Right lobe of liver (tissue), 6 donors: Measurements from ENCODE around the gene C1orf210. TPM values are rescaled to one million over a fixed set of nuclear protein-coding genes. Genes with fewer than 3 reads are reported as not detected.

Experiments
- ATAC-seq, 4 donors: fragments of 200-7000 bp; cut with Tn5 transposase; one replicate each; pipeline ENCODE4 v1.9.1; 2020; ENCODE audit warnings: mild to moderate bottlenecking in 4 of 4, moderate library complexity in 4 of 4
- DNase-seq, 3 donors: peaks; one replicate each; pipeline ENCODE4 v3.0.0-alpha.2; 2020
- H3K27ac ChIP-seq, 3 donors: fragments of 200-600 bp; one replicate each; pipeline ENCODE4 v1.8.0; 2022
- H3K27me3 ChIP-seq, 2 donors: fragments of 200-600 bp; one replicate each; pipeline ENCODE4 v1.8.0; 2022
- H3K36me3 ChIP-seq, 4 donors: fragments of 200-600 bp; sonication (generic) in 1 of 4; one replicate each; pipeline versions ENCODE4 v1.5.1 to v1.8.0; 2017 to 2022; ENCODE audit warnings: control low read depth in 1 of 4
- H3K4me1 ChIP-seq, 4 donors: fragments of 200-600 bp; sonication (generic) in 1 of 4; one replicate each; pipeline versions ENCODE4 v1.5.1 to v1.8.0; 2017 to 2022; ENCODE audit warnings: control low read depth in 1 of 4
- H3K4me3 ChIP-seq, 3 donors: fragments of 200-600 bp; one replicate each; pipeline ENCODE4 v1.8.0; 2022
- H3K9me3 ChIP-seq, 4 donors: fragments of 200-600 bp; sonication (generic) in 1 of 4; one replicate each; pipeline versions ENCODE4 v1.5.1 to v1.8.0; 2017 to 2022; ENCODE audit warnings: control low read depth in 1 of 4
- CTCF ChIP-seq, 4 donors: fragments of 200-600 bp in 3 of 4; fragments of 450-650 bp in 1 of 4; IDR thresholded peaks; one replicate each; pipeline versions ENCODE4 v1.5.1 to v1.8.0; 2016 to 2022; ENCODE audit warnings: antibody characterized with exemption in 4 of 4, mild to moderate bottlenecking in 2 of 4
- POLR2A ChIP-seq: fragments of 450-650 bp; IDR thresholded peaks from one replicate; pipeline ENCODE4 v1.6.1; 2017; ENCODE audit warnings: antibody characterized with exemption, mild to moderate bottlenecking
- WGBS: methylation state at CpG from one replicate; pipeline ENCODE4 v1.1.6; 2018; ENCODE audit warnings: low coverage, low lambda C conversion rate; ENCODE audit not compliant: insufficient coverage; ENCODE audit errors: missing lambda C conversion rate; 5-methylcytosine and 5-hydroxymethylcytosine counted together
- intact Hi-C, 2 donors: fragments of 100-400 bp; cut with DNase I; formaldehyde crosslinking; loops; one replicate each; pipeline versions ENCODE4 v1.11.2 to v1.14.1; 2022
- total RNA-seq, 6 experiments: library from RNA; depleted of rRNA in 2 of 6; stranded (reverse); fragments of >200 nt in 2 of 6; fragmentation: NEBNext Ultra II Directional in 3 of 6; extraction: Animal tissue kit (Norgen Biotek cat#: 25700) in 3 of 6; gene quantifications; one replicate each; pipeline versions ENCODE4 v1.1.0 to v1.2.4, GENCODE V29; 2016 to 2023
- donor health status: DM: no; HTN: yes; CAD: no.
- donor health status: DM: no; HTN: no; CAD: no.
- donor health status: DM: no; HTN: no; CAD: no.
- donor health status: DM: no; HTN: yes; CAD: no.
- donor health status: DM: no; HTN: yes; CAD: no.

C1orf210 gene
- total RNA-seq, 6 experiments from 2014 or later = 0.58 to 2.7 (median 1.7) TPM

GRCh38 chr1:43238085-43238484 is 47.3 kb downstream of the C1orf210 start:
- TF ChIP-seq CTCF (IDR thresholded peaks at IDR 0.05) = peak; percentile 80 to 91 (median 83)
- no peak for TF ChIP-seq POLR2A
- Histone ChIP-seq H3K27me3 (no peaks in the 10 kb centered on the region), H3K27ac (peak overlapping the region in 1 of 3 donors; percentile 74), H3K4me1 (peaks cover 0 to 87% (median 36%) of the 10 kb centered on the region in 4 donors), H3K36me3 (no peaks in the 10 kb centered on the region), H3K9me3 (no peaks in the 10 kb centered on the region), H3K4me3 (no peak overlapping the region)
- DNase-seq (peak; percentile 67 to 90 (median 79)), ATAC-seq (peak; percentile 76 to 90 (median 81))
- intact Hi-C loops = loop anchor here (10.0 kb wide), 1 partner anchor 147 kb away; the partner anchor contains the start of genes MED8 (in 2 of the 2) and SZT2 (in 2 of the 2)
- WGBS = 2% methylated on average over 5 of the region's 5 CpGs

- no peak for ATAC-seq
- intact Hi-C loops = loop anchor here (10.0 kb wide), 1 partner anchor 148 kb away; the partner anchor contains the start of genes MED8 (in 2 of the 2) and SZT2 (in 2 of the 2)
- 31% methylated on average over 1 of the region's 1 CpG for whole genome bisulfite sequencing
- H3K4me3 ChIP-seq = no peak overlapping the region
- no peaks in the 10 kb centered on the region for H3K36me3 ChIP-seq
- peak overlapping the region in 2 of 3 donors; percentile 14 to 74 for H3K27ac ChIP-seq
- H3K4me1 ChIP-seq = peaks cover 0 to 93% (median 35%) of the 10 kb centered on the region in 4 donors
- no peak for DNase-seq
- H3K9me3 ChIP-seq = no peaks in the 10 kb centered on the region
- TF ChIP-seq POLR2A (no peak), CTCF (IDR thresholded peaks at IDR 0.05) (no peak)
- no peaks in the 10 kb centered on the region for H3K27me3 ChIP-seq
Measured at GRCh38 chr1:43237121-43237520, 48.3 kb downstream of the C1orf210 start.

- peak overlapping the region; percentile 70 to 74 (median 71) for H3K27ac ChIP-seq
- intact Hi-C loops = loop anchor here (10.0 kb wide), 1 partner anchor 149 kb away; the partner anchor contains the start of genes MED8 (in 2 of the 2) and SZT2 (in 2 of the 2)
- ATAC-seq (peak; percentile 74 to 87 (median 83)), DNase-seq (peak; percentile 77 to 88 (median 81))
- TF ChIP-seq POLR2A = peak; percentile 31
- no peak for TF ChIP-seq CTCF (IDR thresholded peaks at IDR 0.05)
- WGBS = 27% methylated on average over 4 of the region's 9 CpGs
- peaks cover 0 to 78% (median 27%) of the 10 kb centered on the region in 4 donors for H3K4me1 ChIP-seq
- no peaks in the 10 kb centered on the region for H3K27me3 ChIP-seq
- H3K4me3 ChIP-seq = peak overlapping the region in 1 of 3 donors; percentile 3
- H3K9me3 ChIP-seq = no peaks in the 10 kb centered on the region
- no peaks in the 10 kb centered on the region for H3K36me3 ChIP-seq
Measured at GRCh38 chr1:43235451-43236121, 49.8 kb downstream of the C1orf210 start.

GRCh38 chr1:43235040-43235439 is 50.3 kb downstream of the C1orf210 start:
- 28% methylated on average over 8 of the region's 8 CpGs for WGBS
- TF ChIP-seq POLR2A = no peak
- TF ChIP-seq CTCF (IDR thresholded peaks at IDR 0.05) = no peak
- DNase-seq = no peak
- no peaks in the 10 kb centered on the region for H3K27me3 ChIP-seq
- H3K27ac ChIP-seq = peak overlapping the region; percentile 70 to 74 (median 71)
- intact Hi-C loops = loop anchor here (10.0 kb wide), 1 partner anchor 150 kb away; the partner anchor contains the start of genes MED8 (in 2 of the 2) and SZT2 (in 2 of the 2)
- H3K9me3 ChIP-seq = no peaks in the 10 kb centered on the region
- no peaks in the 10 kb centered on the region for H3K36me3 ChIP-seq
- peak in 1 of 4 donors; percentile 8 for ATAC-seq
- no peak overlapping the region for H3K4me3 ChIP-seq
- H3K4me1 ChIP-seq = peaks cover 0 to 73% (median 26%) of the 10 kb centered on the region in 4 donors
